Neural cell (in vitro differentiated cells): ENCODE results near the gene MAP7D1. TPM values are rescaled to one million over a fixed set of nuclear protein-coding genes. Genes with fewer than 3 reads are reported as not detected.

ENCODE experiments used
- H2AFZ ChIP-seq: fragments of 200-600, 300-800 bp; sonication (generic), shearing (Covaris generic); 2 replicates; pipeline ENCODE4 v1.6.0; 2014; ENCODE audit warnings: low read depth, mild to moderate bottlenecking, antibody characterized with exemption, low read length, moderate library complexity
- H3F3A ChIP-seq: fragments of 200-600 bp; shearing (Covaris generic); 2 replicates; pipeline ENCODE4 v1.6.1; 2016; ENCODE audit warnings: mild to moderate bottlenecking, moderate library complexity, mixed read lengths, antibody characterized with exemption, low read length; ENCODE audit not compliant: insufficient read depth, poor library complexity, severe bottlenecking
- H3K27ac ChIP-seq: fragments of 200-600, 300-800 bp; sonication (generic), shearing (Covaris generic); 2 replicates; pipeline ENCODE4 v1.5.1; 2014; ENCODE audit warnings: mild to moderate bottlenecking, low read length, moderate library complexity
- H3K27me3 ChIP-seq: fragments of 300-800, 200-600 bp; sonication (generic), shearing (Covaris generic); 2 replicates; pipeline ENCODE4 v1.6.0; 2014; ENCODE audit warnings: mild to moderate bottlenecking, low read depth, low read length, moderate library complexity; ENCODE audit not compliant: insufficient read depth
- H3K36me3 ChIP-seq: fragments of 300-800, 200-600 bp; sonication (generic), shearing (Covaris generic); 2 replicates; pipeline ENCODE4 v1.5.1; 2014; ENCODE audit warnings: mild to moderate bottlenecking, antibody characterized with exemption, low read length, moderate library complexity; ENCODE audit not compliant: insufficient read depth
- H3K4me2 ChIP-seq: fragments of 300-800, 200-600 bp; sonication (generic), shearing (Covaris generic); 2 replicates; pipeline ENCODE4 v1.6.0; 2014; ENCODE audit warnings: mild to moderate bottlenecking, low read length
- H3K4me3 ChIP-seq: fragments of 300-800, 200-600 bp; sonication (generic), shearing (Covaris generic); 2 replicates; pipeline ENCODE4 v1.5.1; 2014; ENCODE audit warnings: mild to moderate bottlenecking, low read length, moderate library complexity
- H3K79me2 ChIP-seq: fragments of 200-600 bp; shearing (Covaris generic); replicated peaks from 2 replicates; pipeline ENCODE4 v1.6.0; 2014; ENCODE audit warnings: mild to moderate bottlenecking, low read length, moderate library complexity; ENCODE audit not compliant: insufficient read depth
- H3K9ac ChIP-seq: fragments of 300-800, 200-600 bp; sonication (generic), shearing (Covaris generic); 2 replicates; pipeline ENCODE4 v1.6.1; 2016; ENCODE audit warnings: mild to moderate bottlenecking, low read length, mixed read lengths
- H3K9me2 ChIP-seq: fragments of 200-600 bp; shearing (Covaris generic); 2 replicates; pipeline ENCODE4 v1.6.1; 2016; ENCODE audit warnings: mild to moderate bottlenecking, low read length, mixed read lengths; ENCODE audit not compliant: insufficient read depth
- H3K9me3 ChIP-seq: fragments of 200-600, 300-800 bp; sonication (generic), shearing (Covaris generic); 2 replicates; pipeline ENCODE4 v1.6.1; 2016; ENCODE audit warnings: mild to moderate bottlenecking, mixed run types, low read length, moderate library complexity, mixed read lengths
- H4K20me1 ChIP-seq: fragments of 200-600 bp; shearing (Covaris generic); 2 replicates; pipeline ENCODE4 v1.6.1; 2016; ENCODE audit warnings: mild to moderate bottlenecking, mixed run types; ENCODE audit not compliant: insufficient read depth
- CTCF ChIP-seq: fragments of 450-650 bp; IDR thresholded peaks from 2 replicates; pipeline ENCODE4 v1.5.1; 2014; ENCODE audit warnings: antibody characterized with exemption, mild to moderate bottlenecking, moderate library complexity; ENCODE audit not compliant: poor library complexity, severe bottlenecking
- EP300 ChIP-seq: fragments of 450-650 bp; conservative IDR thresholded peaks from 2 replicates; pipeline ENCODE4 v1.6.1; 2014; ENCODE audit warnings: antibody characterized with exemption, mild to moderate bottlenecking, moderate library complexity; ENCODE audit not compliant: poor library complexity, severe bottlenecking
- EZH2 ChIP-seq: fragments of 200-600, 300-800 bp; shearing (Covaris generic), sonication (generic); IDR thresholded peaks from 2 replicates; pipeline ENCODE4 v1.6.1; 2014; ENCODE audit warnings: antibody characterized with exemption, low read length, borderline replicate concordance, mild to moderate bottlenecking; ENCODE audit not compliant: insufficient read depth, poor library complexity, severe bottlenecking
- MXI1 ChIP-seq: fragments of 450-650 bp; conservative IDR thresholded peaks from 2 replicates; pipeline ENCODE4 v1.6.1; 2014; ENCODE audit warnings: antibody characterized with exemption, mild to moderate bottlenecking; ENCODE audit not compliant: poor library complexity, severe bottlenecking
- POLR2AphosphoS5 ChIP-seq: IDR thresholded peaks from 2 replicates; pipeline ENCODE4 v1.6.1; 2012
- RAD21 ChIP-seq: fragments of 450-650 bp; conservative IDR thresholded peaks from 2 replicates; pipeline ENCODE4 v1.6.1; 2014; ENCODE audit warnings: antibody characterized with exemption, mild to moderate bottlenecking, moderate library complexity
- REST ChIP-seq: IDR thresholded peaks from 2 replicates; pipeline ENCODE4 v1.6.1; 2012; ENCODE audit warnings: borderline replicate concordance
- SMC3 ChIP-seq: fragments of 450-650 bp; conservative IDR thresholded peaks from 2 replicates; pipeline ENCODE4 v1.6.1; 2014; ENCODE audit warnings: antibody characterized with exemption, mild to moderate bottlenecking, moderate library complexity; ENCODE audit not compliant: poor library complexity
- TAF1 ChIP-seq: IDR thresholded peaks from 2 replicates; pipeline ENCODE4 v1.6.1; 2012; ENCODE audit warnings: low read depth
- polyA plus RNA-seq: library from polyadenylated mRNA; depleted of rRNA; stranded (reverse); fragments of >200 nt; gene quantifications from 2 replicates; pipeline ENCODE4 v1.2.3, GENCODE V29; 2014

Gene MAP7D1
- polyA plus RNA-seq, 1 donor from 2014 or later = 142 TPM

GRCh38 chr1:36176106-36176949 lies 20.4 kb downstream of the MAP7D1 start:
- no peaks in the 10 kb centered on the region for H3K27me3 ChIP-seq
- no peaks in the 10 kb centered on the region for H3K9me2 ChIP-seq
- no peaks in the 10 kb centered on the region for H3K79me2 ChIP-seq
- H2AFZ ChIP-seq = no peak overlapping the region
- no peaks in the 10 kb centered on the region for H3K9me3 ChIP-seq
- peak overlapping the region; percentile 14 for H3K9ac ChIP-seq
- no peak overlapping the region for H3K4me2 ChIP-seq
- H3F3A ChIP-seq = no peaks in the 10 kb centered on the region
- H4K20me1 ChIP-seq = peaks cover 4% of the 10 kb centered on the region
- no peak overlapping the region for H3K27ac ChIP-seq
- H3K36me3 ChIP-seq = peaks cover 10% of the 10 kb centered on the region
- H3K4me3 ChIP-seq = no peak overlapping the region
- TF ChIP-seq POLR2AphosphoS5 (no peak), REST (no peak), SMC3 (no peak), EZH2 (no peak), TAF1 (no peak), CTCF (no peak), RAD21 (no peak), EP300 (no peak), MXI1 (no peak)

- no peak overlapping the region for H3K9ac ChIP-seq
- H3F3A ChIP-seq = no peaks in the 10 kb centered on the region
- no peak overlapping the region for H2AFZ ChIP-seq
- no peaks in the 10 kb centered on the region for H3K27me3 ChIP-seq
- no peak overlapping the region for H3K27ac ChIP-seq
- no peaks in the 10 kb centered on the region for H3K9me3 ChIP-seq
- no peak for TF ChIP-seq SMC3
- no peak for TF ChIP-seq TAF1
- no peak for TF ChIP-seq POLR2AphosphoS5
- TF ChIP-seq MXI1 = no peak
- TF ChIP-seq RAD21 = no peak
- no peak for TF ChIP-seq CTCF
- TF ChIP-seq REST = no peak
- no peak for TF ChIP-seq EZH2
- no peak for TF ChIP-seq EP300
- no peak overlapping the region for H3K4me2 ChIP-seq
- H3K9me2 ChIP-seq = no peaks in the 10 kb centered on the region
- H3K79me2 ChIP-seq = no peaks in the 10 kb centered on the region
- peaks cover 6% of the 10 kb centered on the region for H3K36me3 ChIP-seq
- H3K4me3 ChIP-seq = no peak overlapping the region
- peaks cover 4% of the 10 kb centered on the region for H4K20me1 ChIP-seq
Observed at GRCh38 chr1:36177589-36178431, 21.9 kb downstream of the MAP7D1 start.
